Glomerular visceral epithelial cell (primary cell): ENCODE data around the gene PDCD6IP.
"Not testable (repeated sequence)": the region's sequence is repeated elsewhere in the genome, so short reads cannot be mapped to it uniquely, and the experiment has no call there.

ENCODE experiments used
- DNase-seq: peaks from one replicate; pipeline ENCODE4 v3.0.0-alpha.2; 2016; ENCODE audit errors: extremely low spot score

Gene PDCD6IP

GRCh38 chr3:33855407-33855806, 57.0 kb downstream of the PDCD6IP start:
- not testable (repeated sequence) for DNase-seq

- DNase-seq, result peak; percentile 7
Measured at GRCh38 chr3:33855884-33856546, 57.6 kb downstream of the PDCD6IP start.

GRCh38 chr3:33857701-33858100, 59.3 kb downstream of the PDCD6IP start:
- DNase-seq, result not testable (repeated sequence)

GRCh38 chr3:33858131-33858530, 59.7 kb downstream of the PDCD6IP start:
- DNase-seq, result no peak

- no peak for DNase-seq
Measured at GRCh38 chr3:33860373-33861050, 62.1 kb downstream of the PDCD6IP start.

- no peak for DNase-seq
Measured at GRCh38 chr3:33865133-33865532, 66.7 kb downstream of the PDCD6IP start.

GRCh38 chr3:33868309-33868708, 69.9 kb downstream of the PDCD6IP start:
- no peak for DNase-seq

- no peak for DNase-seq
Measured at GRCh38 chr3:33869977-33870376, 71.5 kb downstream of the PDCD6IP start.

GRCh38 chr3:33874815-33875214, 76.4 kb downstream of the PDCD6IP start:
- DNase-seq, result no peak

- no peak for DNase-seq
Measured at GRCh38 chr3:33875680-33876079, 77.2 kb downstream of the PDCD6IP start.

- no peak for DNase-seq
Measured at GRCh38 chr3:33877187-33877586, 78.8 kb downstream of the PDCD6IP start.

GRCh38 chr3:33879540-33879939, 81.1 kb downstream of the PDCD6IP start:
- no peak for DNase-seq

GRCh38 chr3:33881156-33882064, 83.0 kb downstream of the PDCD6IP start:
- DNase-seq, result no peak

GRCh38 chr3:33882296-33882695, 83.9 kb downstream of the PDCD6IP start:
- DNase-seq, result no peak

GRCh38 chr3:33883538-33883950, 85.1 kb downstream of the PDCD6IP start:
- DNase-seq, result peak; percentile 49

- DNase-seq, result peak; percentile 9
Measured at GRCh38 chr3:33883951-33884561, 85.6 kb downstream of the PDCD6IP start.

GRCh38 chr3:33884701-33885100, 86.3 kb downstream of the PDCD6IP start:
- no peak for DNase-seq

- no peak for DNase-seq
Measured at GRCh38 chr3:33885496-33885895, 87.1 kb downstream of the PDCD6IP start.

- peak; percentile 22 for DNase-seq
Measured at GRCh38 chr3:33886015-33886414, 87.6 kb downstream of the PDCD6IP start.

GRCh38 chr3:33887478-33887877, 89.0 kb downstream of the PDCD6IP start:
- no peak for DNase-seq

- DNase-seq, result no peak
Measured at GRCh38 chr3:33889394-33890039, 91.1 kb downstream of the PDCD6IP start.
